Esophagus muscularis mucosa (tissue), 3 donors: ENCODE measurements around the gene GPC6.

Experiments
- CTCF ChIP-seq, 3 experiments: fragments of 200-600 bp in 2 of 3; fragments of 450-650 bp in 1 of 3; sonication (generic) in 2 of 3; IDR thresholded peaks; one replicate each; pipeline ENCODE4 v1.5.1; 2017 to 2019; ENCODE audit warnings: antibody characterized with exemption in 3 of 3, mild to moderate bottlenecking in 2 of 3, moderate library complexity in 1 of 3
- POLR2A ChIP-seq: fragments of 450-650 bp; IDR thresholded peaks from one replicate; pipeline ENCODE4 v1.6.1; 2017; ENCODE audit warnings: antibody characterized with exemption, moderate library complexity, mild to moderate bottlenecking, low read depth
- POLR2AphosphoS5 ChIP-seq, 2 donors: sonication (generic); formaldehyde crosslinking; IDR thresholded peaks; one replicate each; pipeline ENCODE4 v1.6.1; 2017; ENCODE audit warnings: antibody characterized with exemption in 2 of 2

GRCh38 chr13:93771227-93771626 lies 544.6 kb downstream of the GPC6 start:
- TF ChIP-seq CTCF (IDR thresholded peaks at IDR 0.05): no peak
- TF ChIP-seq POLR2AphosphoS5 (IDR thresholded peaks at IDR 0.05): no peak
- TF ChIP-seq POLR2A: no peak
